Cardiac muscle cell (in vitro differentiated cells and primary cell): Measurements from ENCODE around the gene RET. TPM values are rescaled to one million over a fixed set of nuclear protein-coding genes. Genes with fewer than 3 reads are reported as not detected.
A peak's percentile ranks its signal among the peaks of the same experiment; 100 is the strongest.

Experiments used
- DNase-seq, 2 donors: peaks; one replicate each; pipeline versions ENCODE4 v3.0.0 to v3.0.0-alpha.2; 2010 to 2017; ENCODE audit warnings: low read depth in 1 of 2, low spot score in 1 of 2
- H3K27ac ChIP-seq: fragments of 200-600 bp; sonication (generic); 2 replicates; pipeline ENCODE4 v1.5.1; 2016
- H3K27me3 ChIP-seq: fragments of 200-600 bp; sonication (generic); 2 replicates; pipeline ENCODE4 v1.6.0; 2016; ENCODE audit warnings: control low read depth
- H3K36me3 ChIP-seq: fragments of 200-600 bp; sonication (generic); 2 replicates; pipeline ENCODE4 v1.5.1; 2016; ENCODE audit warnings: control low read depth
- H3K4me1 ChIP-seq: fragments of 200-600 bp; sonication (generic); 2 replicates; pipeline ENCODE4 v1.8.1; 2017; ENCODE audit warnings: low read depth, mild to moderate bottlenecking, mixed run types
- H3K4me3 ChIP-seq: fragments of 200-600 bp; sonication (generic); 2 replicates; pipeline ENCODE4 v1.5.1; 2016; ENCODE audit warnings: mild to moderate bottlenecking
- H3K9me3 ChIP-seq: fragments of 200-600 bp; sonication (generic); 2 replicates; pipeline ENCODE4 v1.5.1; 2017; ENCODE audit warnings: low read depth, mild to moderate bottlenecking, control low read depth
- CTCF ChIP-seq: IDR thresholded peaks from 2 replicates; pipeline ENCODE4 v1.5.1; 2012; ENCODE audit warnings: low read depth, mild to moderate bottlenecking, low read length
- polyA plus RNA-seq: library from polyadenylated mRNA; unstranded; fragments of >200 nt; fragmentation: Nextera tagmentation; extraction: Ambion mirVana; gene quantifications from 2 replicates; pipeline ENCODE4 v1.2.1, GENCODE V29; 2016
- total RNA-seq: library from RNA; depleted of rRNA; stranded (reverse); fragments of >200 nt; gene quantifications from 2 replicates; pipeline ENCODE4 v1.2.3, GENCODE V29; 2016

The RET gene
- total and polyA plus RNA-seq, 2 experiments from 2014 or later: 0.09 TPM; not detected in 1

- no peak overlapping the region for H3K27ac ChIP-seq
- no peak overlapping the region for H3K4me3 ChIP-seq
- DNase-seq: no peak
- no peaks in the 10 kb centered on the region for H3K4me1 ChIP-seq
- no peaks in the 10 kb centered on the region for H3K27me3 ChIP-seq
- no peaks in the 10 kb centered on the region for H3K36me3 ChIP-seq
- TF ChIP-seq CTCF: no peak
- H3K9me3 ChIP-seq: no peaks in the 10 kb centered on the region
These were observed 35.2 kb downstream of the RET start for GRCh38 chr10:43111921-43112607.

DNA sequence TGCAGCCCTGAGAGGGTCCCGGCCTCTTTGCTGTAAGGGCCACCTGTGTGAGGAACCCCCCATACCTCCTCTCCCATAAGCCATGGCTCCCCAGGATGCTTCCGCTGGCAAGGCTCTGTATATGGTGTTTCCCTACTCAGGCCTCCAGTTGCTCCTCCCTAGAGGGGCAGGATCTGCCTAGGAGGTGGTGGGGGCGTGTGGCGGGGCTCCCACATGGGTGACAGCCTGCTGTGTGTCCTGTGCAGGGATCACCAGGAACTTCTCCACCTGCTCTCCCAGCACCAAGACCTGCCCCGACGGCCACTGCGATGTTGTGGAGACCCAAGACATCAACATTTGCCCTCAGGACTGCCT lies 35.7 kb downstream of the RET start:
- Histone ChIP-seq H3K36me3 (no peaks in the 10 kb centered on the region), H3K9me3 (no peaks in the 10 kb centered on the region), H3K27ac (no peak overlapping the region), H3K27me3 (no peaks in the 10 kb centered on the region), H3K4me1 (no peaks in the 10 kb centered on the region), H3K4me3 (no peak overlapping the region)
- DNase-seq: no peak
- TF ChIP-seq CTCF: no peak

DNA sequence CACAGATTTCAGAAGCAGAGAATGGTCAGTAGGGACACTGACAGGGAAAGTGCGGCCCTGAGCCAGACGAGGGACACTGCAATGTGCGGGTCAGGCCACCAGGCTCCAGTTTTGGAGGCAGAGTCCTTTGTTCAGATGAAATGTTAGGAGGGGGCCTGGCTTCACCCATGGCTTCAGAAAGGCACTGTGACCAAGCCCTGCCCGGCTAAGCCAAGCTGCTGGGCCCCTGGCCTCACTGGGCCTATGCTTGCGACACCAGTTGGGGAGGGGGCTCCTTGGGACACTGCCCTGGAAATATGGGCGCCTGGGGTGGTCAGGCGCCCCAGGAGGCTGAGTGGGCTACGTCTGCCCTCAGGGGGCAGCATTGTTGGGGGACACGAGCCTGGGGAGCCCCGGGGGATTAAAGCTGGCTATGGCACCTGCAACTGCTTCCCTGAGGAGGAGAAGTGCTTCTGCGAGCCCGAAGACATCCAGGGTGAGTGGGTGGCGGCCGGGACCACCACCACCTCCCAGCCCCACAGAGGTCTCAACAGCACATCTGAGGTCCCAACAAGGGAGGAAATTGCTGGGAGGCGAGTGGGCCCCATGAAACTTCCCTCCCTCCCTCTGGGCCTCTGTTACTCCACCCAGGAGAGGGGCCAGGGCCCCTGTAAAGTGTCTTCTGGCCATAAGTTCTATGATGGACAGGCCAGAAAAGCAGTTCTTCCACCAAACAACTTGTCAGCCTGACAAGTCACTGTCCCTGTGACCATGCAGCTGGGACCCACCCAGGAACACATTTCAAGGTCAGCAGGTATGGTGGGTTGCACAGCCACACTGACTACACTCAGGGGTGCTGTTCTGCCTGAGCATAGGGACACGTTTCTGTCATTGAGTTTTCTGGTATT lies 36.6 kb downstream of the RET start:
- no peak for TF ChIP-seq CTCF
- no peak overlapping the region for H3K4me3 ChIP-seq
- H3K27me3 ChIP-seq: no peaks in the 10 kb centered on the region
- H3K27ac ChIP-seq: no peak overlapping the region
- no peaks in the 10 kb centered on the region for H3K36me3 ChIP-seq
- DNase-seq: no peak
- H3K4me1 ChIP-seq: no peaks in the 10 kb centered on the region
- no peaks in the 10 kb centered on the region for H3K9me3 ChIP-seq

DNA sequence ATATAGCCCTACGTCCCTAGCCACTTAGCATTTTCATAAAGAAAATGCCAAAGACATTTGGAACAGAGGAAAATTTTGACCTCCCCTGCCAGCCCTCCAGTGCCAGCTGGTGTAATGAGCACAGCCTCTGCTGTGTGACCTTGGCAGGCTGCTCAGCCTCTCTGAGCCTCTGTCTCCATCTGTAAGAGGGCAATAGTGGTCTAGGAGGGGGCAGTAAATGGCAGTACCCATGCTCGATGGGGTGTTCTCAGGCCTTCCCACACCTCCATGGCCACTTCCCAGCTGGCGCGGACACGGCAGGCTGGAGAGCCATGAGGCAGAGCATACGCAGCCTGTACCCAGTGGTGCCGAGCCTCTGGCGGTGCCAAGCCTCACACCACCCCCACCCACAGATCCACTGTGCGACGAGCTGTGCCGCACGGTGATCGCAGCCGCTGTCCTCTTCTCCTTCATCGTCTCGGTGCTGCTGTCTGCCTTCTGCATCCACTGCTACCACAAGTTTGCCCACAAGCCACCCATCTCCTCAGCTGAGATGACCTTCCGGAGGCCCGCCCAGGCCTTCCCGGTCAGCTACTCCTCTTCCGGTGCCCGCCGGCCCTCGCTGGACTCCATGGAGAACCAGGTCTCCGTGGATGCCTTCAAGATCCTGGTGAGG lies 37.3 kb downstream of the RET start:
- TF ChIP-seq CTCF: no peak
- H3K27me3 ChIP-seq: no peaks in the 10 kb centered on the region

DNA sequence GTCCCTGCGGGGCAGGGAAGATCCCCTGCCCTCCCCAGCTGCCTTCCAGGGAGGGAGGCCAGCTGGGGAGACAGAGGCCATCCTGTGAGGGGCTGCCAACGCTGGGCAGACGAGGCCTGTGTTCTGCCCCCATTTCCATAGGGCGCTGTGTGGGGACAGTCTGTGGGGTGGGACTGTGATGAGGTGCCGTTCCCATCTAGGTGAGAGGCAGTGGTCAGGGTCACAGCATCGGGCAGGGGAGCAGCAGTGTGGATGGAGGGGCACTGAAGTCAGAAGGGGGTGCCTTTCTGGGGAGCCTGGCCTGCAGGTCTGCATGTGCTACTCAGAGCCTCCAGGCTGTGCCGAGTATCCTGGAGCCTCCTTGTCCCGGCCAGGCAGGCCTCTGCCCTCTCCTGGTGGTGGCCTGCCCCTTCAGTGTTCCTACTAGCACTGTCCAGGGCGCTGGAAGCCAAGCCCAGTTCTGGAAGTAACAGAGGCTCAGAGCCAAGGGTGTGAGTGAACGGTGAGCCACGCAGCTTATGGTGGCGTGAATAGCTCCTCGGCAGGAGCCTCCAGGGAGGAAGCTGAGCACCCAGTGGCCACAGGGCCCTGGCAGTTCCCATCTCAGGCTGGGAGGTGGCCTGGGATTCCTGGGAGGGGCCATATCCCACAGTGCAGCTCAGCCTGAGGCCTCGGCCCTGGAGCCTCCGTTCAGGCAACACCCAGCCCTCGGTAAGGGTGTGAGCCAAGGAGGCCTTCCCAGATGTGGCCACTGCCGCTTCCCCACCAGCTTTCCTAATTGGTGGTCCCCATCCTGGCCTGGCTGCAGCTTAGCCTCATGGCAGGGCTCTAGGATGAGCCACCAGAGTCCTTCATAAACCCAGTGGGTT lies 38.1 kb downstream of the RET start:
- TF ChIP-seq CTCF: no peak
- Histone ChIP-seq H3K9me3 (no peaks in the 10 kb centered on the region), H3K4me3 (no peak overlapping the region), H3K27ac (no peak overlapping the region), H3K4me1 (no peaks in the 10 kb centered on the region), H3K27me3 (no peaks in the 10 kb centered on the region), H3K36me3 (no peaks in the 10 kb centered on the region)
- DNase-seq: peak in 1 of 2 donors; percentile 13

More for the DNA sequence above, 37.3 kb downstream of the RET start:
- Histone ChIP-seq H3K36me3 (no peaks in the 10 kb centered on the region), H3K4me1 (no peaks in the 10 kb centered on the region), H3K9me3 (no peaks in the 10 kb centered on the region), H3K27ac (no peak overlapping the region), H3K4me3 (no peak overlapping the region)
- DNase-seq: no peak
